Hepatocyte (in vitro differentiated cells): Measurements from ENCODE around the gene SOAT2.

Experiments used
- EZH2 ChIP-seq: fragments of 200-600 bp; sonication (generic); IDR thresholded peaks from 2 replicates; pipeline ENCODE4 v1.6.1; 2016; ENCODE audit warnings: antibody characterized with exemption, mild to moderate bottlenecking, borderline replicate concordance
- EZH2phosphoT487 ChIP-seq: fragments of 200-600 bp; sonication (generic); IDR thresholded peaks from one replicate; pipeline ENCODE4 v1.6.1; 2018; ENCODE audit warnings: antibody characterized with exemption, mild to moderate bottlenecking, low read depth, moderate library complexity; ENCODE audit not compliant: unreplicated experiment, severe bottlenecking
- TF ChIP-seq, protein P1 (sequence below): fragments of 200-600 bp; sonication (generic); IDR thresholded peaks from 2 replicates; pipeline ENCODE4 v1.5.1; 2016; ENCODE audit warnings: antibody characterized with exemption, mild to moderate bottlenecking; ENCODE audit not compliant: poor library complexity

DNA sequence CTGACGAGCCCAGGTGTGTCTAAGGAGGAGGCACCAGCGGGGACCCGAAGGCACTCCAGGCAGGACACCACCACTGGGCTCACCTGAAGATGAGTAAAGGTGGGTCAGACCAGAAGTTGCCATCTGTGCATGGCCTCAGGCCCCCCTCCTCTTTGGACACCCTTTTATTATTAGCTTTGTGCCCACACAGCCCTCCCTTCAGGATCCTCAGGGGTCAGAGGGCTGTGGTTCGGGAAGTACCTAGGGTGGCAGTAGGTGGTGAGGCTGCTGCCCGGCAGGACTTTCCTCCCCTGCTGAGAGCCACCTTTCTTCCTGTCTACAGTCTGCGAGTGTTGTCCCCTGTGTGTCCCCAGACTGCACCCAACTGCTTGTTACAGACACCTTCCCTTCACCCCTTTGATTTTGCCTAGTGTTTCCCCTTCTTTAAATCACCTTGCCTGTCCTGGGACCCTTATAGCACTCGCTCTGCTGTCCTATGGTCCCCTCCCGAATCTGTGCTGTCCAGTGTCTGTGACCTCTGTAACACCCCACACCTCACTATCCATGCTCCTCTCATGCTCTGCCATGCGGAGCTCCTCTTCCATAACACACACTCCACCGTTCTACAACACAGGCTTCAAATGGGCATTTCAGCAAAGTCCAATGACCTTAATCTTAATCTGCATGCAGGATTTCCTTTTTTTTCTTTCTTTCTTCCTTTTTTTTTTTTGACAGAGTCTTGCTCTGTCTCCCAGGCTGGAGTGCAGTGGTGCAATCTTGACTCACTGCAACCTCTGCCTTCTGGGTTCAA, 25.7 kb downstream of the SOAT2 start:
- TF ChIP-seq, protein P1, sequence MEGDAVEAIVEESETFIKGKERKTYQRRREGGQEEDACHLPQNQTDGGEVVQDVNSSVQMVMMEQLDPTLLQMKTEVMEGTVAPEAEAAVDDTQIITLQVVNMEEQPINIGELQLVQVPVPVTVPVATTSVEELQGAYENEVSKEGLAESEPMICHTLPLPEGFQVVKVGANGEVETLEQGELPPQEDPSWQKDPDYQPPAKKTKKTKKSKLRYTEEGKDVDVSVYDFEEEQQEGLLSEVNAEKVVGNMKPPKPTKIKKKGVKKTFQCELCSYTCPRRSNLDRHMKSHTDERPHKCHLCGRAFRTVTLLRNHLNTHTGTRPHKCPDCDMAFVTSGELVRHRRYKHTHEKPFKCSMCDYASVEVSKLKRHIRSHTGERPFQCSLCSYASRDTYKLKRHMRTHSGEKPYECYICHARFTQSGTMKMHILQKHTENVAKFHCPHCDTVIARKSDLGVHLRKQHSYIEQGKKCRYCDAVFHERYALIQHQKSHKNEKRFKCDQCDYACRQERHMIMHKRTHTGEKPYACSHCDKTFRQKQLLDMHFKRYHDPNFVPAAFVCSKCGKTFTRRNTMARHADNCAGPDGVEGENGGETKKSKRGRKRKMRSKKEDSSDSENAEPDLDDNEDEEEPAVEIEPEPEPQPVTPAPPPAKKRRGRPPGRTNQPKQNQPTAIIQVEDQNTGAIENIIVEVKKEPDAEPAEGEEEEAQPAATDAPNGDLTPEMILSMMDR: no peak
- TF ChIP-seq EZH2: no peak
- TF ChIP-seq EZH2phosphoT487: no peak
